KOPT-K1 (cell line): ENCODE data around the gene GSTT2.

Experiments used
- H3K27ac ChIP-seq: fragments of 200-600 bp; sonication (generic); 2 replicates; pipeline ENCODE4 v1.5.1; 2016; ENCODE audit warnings: antibody characterized with exemption, mild to moderate bottlenecking, low read depth, low read length; ENCODE audit not compliant: poor library complexity, severe bottlenecking
- H3K36me3 ChIP-seq: fragments of 200-600 bp; sonication (generic); 2 replicates; pipeline ENCODE4 v1.5.1; 2017; ENCODE audit warnings: antibody characterized with exemption, mild to moderate bottlenecking, low read length, moderate library complexity; ENCODE audit not compliant: insufficient read depth
- H3K9me3 ChIP-seq: fragments of 200-600 bp; sonication (generic); 2 replicates; pipeline ENCODE4 v1.5.1; 2017; ENCODE audit warnings: antibody characterized with exemption, low read length, mild to moderate bottlenecking; ENCODE audit not compliant: insufficient read depth, poor library complexity, severe bottlenecking

The GSTT2 gene

DNA sequence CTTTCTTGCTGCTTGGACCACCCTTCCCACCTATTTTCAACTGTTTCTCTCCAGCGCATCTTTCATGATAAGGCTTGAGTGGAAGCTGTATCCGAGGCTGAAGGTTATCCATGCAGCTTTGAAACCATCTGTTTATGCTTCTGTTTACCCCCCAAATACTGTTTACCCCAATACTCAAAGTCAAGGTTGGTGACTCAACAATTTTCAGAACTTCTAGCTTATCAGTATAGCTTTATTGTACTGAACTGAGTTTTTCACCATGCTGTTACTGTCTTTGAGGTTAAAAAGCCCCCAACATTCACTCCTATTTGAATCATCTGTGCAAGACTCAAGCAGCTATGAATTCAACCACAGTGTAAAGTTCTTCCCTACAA lies 30.1 kb downstream of the GSTT2 start:
- no peak overlapping the region for H3K27ac ChIP-seq
- peaks cover 3% of the 10 kb centered on the region for H3K9me3 ChIP-seq
- H3K36me3 ChIP-seq = peaks cover 12% of the 10 kb centered on the region; the same call in 1 of the 2 replicates

DNA sequence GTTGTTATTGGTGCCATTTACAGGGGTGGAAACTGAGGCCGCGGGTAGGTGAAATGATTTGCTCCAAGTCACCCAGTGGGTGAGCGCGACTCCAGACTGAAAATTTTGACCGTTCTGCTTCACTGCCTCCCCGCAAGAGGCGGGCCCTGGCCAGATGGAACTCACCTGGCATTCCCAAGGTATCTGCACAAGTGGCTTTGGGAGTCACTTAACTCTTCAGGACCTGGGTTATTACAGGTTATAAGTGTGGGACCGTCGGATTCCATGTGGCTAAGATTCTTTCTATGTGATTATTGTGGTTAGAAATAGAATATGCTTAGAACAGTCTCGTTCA lies 31.8 kb downstream of the GSTT2 start:
- peak overlapping the region; percentile 78 for H3K27ac ChIP-seq
- peaks cover 6% of the 10 kb centered on the region for H3K9me3 ChIP-seq

GRCh38 chr22:24016156-24016555 lies 36.2 kb downstream of the GSTT2 start:
- H3K36me3 ChIP-seq = peaks cover 27% of the 10 kb centered on the region
- H3K9me3 ChIP-seq = peaks cover 3% of the 10 kb centered on the region
- H3K27ac ChIP-seq = no peak overlapping the region

More for the DNA sequence above, 31.8 kb downstream of the GSTT2 start:
- H3K36me3 ChIP-seq = peaks cover 20% of the 10 kb centered on the region; the same call in 1 of the 2 replicates

DNA sequence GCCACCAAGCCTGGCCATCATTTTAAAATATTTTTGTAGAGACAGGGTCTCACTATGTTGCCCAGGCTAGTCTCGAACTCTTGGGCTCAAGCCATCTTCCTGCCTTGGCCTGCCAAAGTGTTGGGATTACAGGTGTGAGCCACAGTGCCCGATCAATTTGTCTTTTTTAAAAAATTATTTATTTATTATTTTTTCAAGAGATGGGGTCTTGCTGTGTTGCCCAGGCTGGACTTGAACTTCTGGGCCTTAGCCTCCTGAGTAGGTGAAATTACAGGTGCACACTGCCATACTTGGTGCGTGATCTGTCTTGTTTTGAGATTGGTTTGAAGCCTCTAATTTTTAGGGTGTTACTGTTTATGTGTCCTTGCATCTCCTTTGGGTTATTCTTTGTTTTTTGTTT lies 41.4 kb downstream of the GSTT2 start:
- no peak overlapping the region for H3K27ac ChIP-seq
- H3K9me3 ChIP-seq = no peaks in the 10 kb centered on the region
- H3K36me3 ChIP-seq = peaks cover 22% of the 10 kb centered on the region

DNA sequence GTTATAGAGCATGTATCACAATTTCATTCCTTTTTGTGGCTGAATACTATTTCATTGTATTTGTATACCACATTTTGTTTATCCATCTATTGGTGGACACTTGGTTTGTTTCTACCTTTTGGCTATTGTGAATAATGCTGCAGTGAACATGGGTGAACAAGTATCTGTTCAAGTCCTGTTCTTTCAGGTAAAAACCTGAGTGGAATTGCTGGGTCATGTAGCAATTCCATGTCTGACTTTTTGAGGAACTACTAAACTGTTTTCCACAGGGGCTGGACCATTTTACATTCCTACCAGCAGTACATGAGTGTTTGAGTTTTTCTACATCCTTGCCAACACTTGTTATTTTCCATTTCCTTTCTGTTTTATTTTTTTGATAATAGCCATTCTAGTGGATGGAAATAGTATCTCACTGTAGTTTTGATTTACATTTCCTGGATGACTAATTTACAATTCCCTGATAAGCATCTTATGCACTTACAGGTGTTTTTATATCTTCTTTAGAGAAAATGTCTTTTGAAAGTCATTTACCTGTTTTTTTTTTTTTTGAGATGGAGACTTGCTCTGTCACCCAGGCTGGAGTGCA lies 43.4 kb downstream of the GSTT2 start:
- H3K36me3 ChIP-seq = peaks cover 12% of the 10 kb centered on the region

GRCh38 chr22:24024354-24024753 lies 44.4 kb downstream of the GSTT2 start:
- H3K9me3 ChIP-seq = no peaks in the 10 kb centered on the region
- peaks cover 12% of the 10 kb centered on the region for H3K36me3 ChIP-seq
- H3K27ac ChIP-seq = no peak overlapping the region

More for the DNA sequence above, 43.4 kb downstream of the GSTT2 start:
- Histone ChIP-seq H3K9me3 (no peaks in the 10 kb centered on the region), H3K27ac (no peak overlapping the region)

DNA sequence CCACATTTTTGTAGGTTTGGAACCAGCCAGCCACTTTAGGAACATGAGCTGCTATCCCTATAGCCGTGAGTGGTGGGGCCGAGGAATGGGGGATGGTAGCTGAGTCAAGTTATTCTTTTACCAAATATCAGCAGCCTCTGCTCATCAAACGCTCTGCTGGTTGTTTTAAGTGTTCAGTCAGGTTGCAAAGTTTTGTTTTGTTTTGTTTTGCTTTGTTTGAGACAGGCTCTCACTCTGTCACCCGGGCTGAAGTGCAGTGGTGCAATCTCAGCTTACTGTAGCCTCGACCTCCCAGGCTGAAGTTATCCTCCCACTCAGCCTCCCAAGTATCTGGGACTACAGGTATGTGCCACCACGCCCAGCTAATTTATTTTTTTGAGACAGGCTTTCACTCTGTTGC lies 45.5 kb downstream of the GSTT2 start:
- H3K9me3 ChIP-seq = no peaks in the 10 kb centered on the region
- H3K27ac ChIP-seq = no peak overlapping the region
- H3K36me3 ChIP-seq = peaks cover 12% of the 10 kb centered on the region

- Histone ChIP-seq H3K27ac (no peak overlapping the region), H3K36me3 (peaks cover 15% of the 10 kb centered on the region), H3K9me3 (no peaks in the 10 kb centered on the region)
Measured at GRCh38 chr22:24026056-24026455, 46.1 kb downstream of the GSTT2 start.

DNA sequence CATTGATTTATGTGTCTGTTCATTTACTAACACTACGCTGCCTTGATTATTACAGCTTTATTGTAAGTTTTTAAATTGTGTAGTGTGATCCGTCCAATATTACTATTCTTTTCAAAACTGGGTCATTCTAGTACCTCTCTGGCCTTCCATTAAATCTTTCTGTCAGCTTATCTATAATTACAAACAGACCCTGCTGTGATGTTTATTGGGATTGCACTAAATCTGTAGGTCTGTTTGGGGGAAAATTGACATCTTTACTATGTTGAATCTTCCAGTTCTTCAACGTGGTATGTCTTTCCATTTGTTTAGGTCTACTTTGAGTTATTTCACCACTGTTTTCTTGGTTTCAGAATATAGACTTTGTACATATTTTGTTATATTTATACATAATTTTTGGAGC lies 46.8 kb downstream of the GSTT2 start:
- peaks cover 18% of the 10 kb centered on the region for H3K36me3 ChIP-seq
- H3K9me3 ChIP-seq = no peaks in the 10 kb centered on the region
- no peak overlapping the region for H3K27ac ChIP-seq

GRCh38 chr22:24027389-24027975 lies 47.5 kb downstream of the GSTT2 start:
- Histone ChIP-seq H3K36me3 (peaks cover 18% of the 10 kb centered on the region), H3K27ac (no peak overlapping the region), H3K9me3 (no peaks in the 10 kb centered on the region)

GRCh38 chr22:24027991-24028390 lies 48.1 kb downstream of the GSTT2 start:
- Histone ChIP-seq H3K36me3 (peaks cover 18% of the 10 kb centered on the region), H3K27ac (no peak overlapping the region), H3K9me3 (no peaks in the 10 kb centered on the region)

GRCh38 chr22:24028533-24028932 lies 48.6 kb downstream of the GSTT2 start:
- Histone ChIP-seq H3K9me3 (no peaks in the 10 kb centered on the region), H3K27ac (no peak overlapping the region), H3K36me3 (peaks cover 18% of the 10 kb centered on the region)

- H3K9me3 ChIP-seq = no peaks in the 10 kb centered on the region
- H3K36me3 ChIP-seq = peaks cover 18% of the 10 kb centered on the region
- H3K27ac ChIP-seq = no peak overlapping the region
Measured at GRCh38 chr22:24029304-24029703, 49.4 kb downstream of the GSTT2 start.

DNA sequence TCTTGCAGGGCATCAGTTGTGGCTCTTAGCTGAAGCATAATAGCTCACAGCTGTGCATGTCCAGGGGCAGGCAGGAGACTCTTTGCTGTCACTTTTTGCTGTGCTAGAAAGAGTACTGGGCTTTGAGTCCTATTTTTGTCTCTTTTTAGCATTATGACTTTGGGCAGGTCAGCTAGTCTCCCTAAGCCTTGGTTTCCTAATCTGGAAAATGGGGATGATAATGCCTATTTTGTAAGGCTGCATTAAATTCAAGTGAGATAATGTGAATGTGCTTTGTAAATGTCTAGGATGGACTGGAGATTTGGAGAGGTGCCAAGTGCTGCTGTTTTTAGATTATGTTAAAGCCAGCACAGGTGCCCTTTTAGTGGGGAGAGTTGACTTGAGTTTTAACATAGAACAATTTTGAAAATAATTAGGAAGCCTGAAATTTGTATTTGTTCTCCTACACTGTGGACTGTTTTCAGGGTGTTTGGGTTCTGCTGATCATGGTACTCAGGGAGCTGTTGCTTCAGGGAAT lies 50.3 kb downstream of the GSTT2 start:
- peaks cover 13% of the 10 kb centered on the region for H3K36me3 ChIP-seq

More for the DNA sequence above, 50.3 kb downstream of the GSTT2 start:
- Histone ChIP-seq H3K27ac (no peak overlapping the region), H3K9me3 (no peaks in the 10 kb centered on the region)
